BE2C (cell line): ENCODE results near the gene TATDN2.

Experiments used
- DNase-seq: peaks from one replicate; pipeline ENCODE4 v3.0.0-alpha.2; 2020
- H3K27me3 ChIP-seq: fragments of 250-450 bp; sonication (Bioruptor Pico); 2 replicates; pipeline ENCODE4 v1.5.1; 2020; ENCODE audit warnings: mild to moderate bottlenecking
- H3K36me3 ChIP-seq: fragments of 250-450 bp; sonication (Bioruptor Pico); 2 replicates; pipeline ENCODE4 v1.5.1; 2020; ENCODE audit warnings: mild to moderate bottlenecking
- H3K4me1 ChIP-seq: fragments of 250-450 bp; sonication (Bioruptor Pico); 2 replicates; pipeline ENCODE4 v1.5.1; 2020
- H3K4me3 ChIP-seq: 2 replicates; pipeline ENCODE4 v1.5.1; 2011; ENCODE audit warnings: low read depth, low read length
- H3K9me3 ChIP-seq: fragments of 250-450 bp; sonication (Bioruptor Pico); 2 replicates; pipeline ENCODE4 v1.5.1; 2020
- CTCF ChIP-seq: IDR thresholded peaks from 2 replicates; pipeline ENCODE4 v1.5.1; 2012; ENCODE audit warnings: mild to moderate bottlenecking, low read depth, low read length

Gene TATDN2

GRCh38 chr3:10286133-10286524, 37.9 kb downstream of the TATDN2 start:
- H3K27me3 ChIP-seq: no peaks in the 10 kb centered on the region
- no peaks in the 10 kb centered on the region for H3K36me3 ChIP-seq
- H3K4me3 ChIP-seq: no peak overlapping the region
- TF ChIP-seq CTCF: no peak
- no peaks in the 10 kb centered on the region for H3K4me1 ChIP-seq
- no peaks in the 10 kb centered on the region for H3K9me3 ChIP-seq
- DNase-seq: no peak

GRCh38 chr3:10286596-10287295, 38.5 kb downstream of the TATDN2 start:
- no peaks in the 10 kb centered on the region for H3K9me3 ChIP-seq
- H3K27me3 ChIP-seq: no peaks in the 10 kb centered on the region
- DNase-seq: no peak
- no peaks in the 10 kb centered on the region for H3K4me1 ChIP-seq
- TF ChIP-seq CTCF: no peak
- H3K36me3 ChIP-seq: no peaks in the 10 kb centered on the region
- H3K4me3 ChIP-seq: no peak overlapping the region

DNA sequence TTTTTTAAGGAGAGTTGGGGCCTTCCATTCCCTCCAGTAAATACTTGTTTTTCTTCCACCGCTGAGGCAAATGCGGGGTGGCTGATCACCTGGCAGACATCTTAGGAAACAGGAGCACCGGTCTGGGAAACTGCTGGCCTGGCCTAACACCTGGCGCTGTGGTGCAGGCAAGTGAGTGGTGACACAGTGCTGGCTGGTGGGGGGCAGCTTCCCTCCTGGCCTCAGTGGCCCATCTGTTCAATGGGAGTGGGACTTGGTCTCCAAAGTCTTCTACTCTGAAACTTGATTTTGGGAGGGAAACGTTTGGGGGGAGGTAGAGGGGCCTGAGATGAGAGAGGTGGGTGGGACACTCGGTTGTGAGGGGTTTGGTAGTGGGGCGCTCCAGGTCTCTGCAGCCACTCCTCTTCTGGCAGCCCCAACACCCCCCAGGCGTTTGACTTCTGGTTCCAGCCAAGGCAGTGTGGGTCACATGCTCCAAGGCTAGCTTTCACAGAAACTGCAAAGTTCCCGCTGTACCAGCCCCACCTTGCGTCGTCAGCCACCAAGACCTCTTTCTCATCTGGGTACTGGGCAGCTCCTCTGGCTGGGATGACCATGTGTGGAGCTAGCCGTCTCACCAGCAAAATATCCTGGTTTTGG, 39.8 kb downstream of the TATDN2 start:
- TF ChIP-seq CTCF: no peak
- no peak for DNase-seq
- Histone ChIP-seq H3K4me3 (no peak overlapping the region), H3K36me3 (no peaks in the 10 kb centered on the region), H3K4me1 (no peaks in the 10 kb centered on the region), H3K27me3 (no peaks in the 10 kb centered on the region), H3K9me3 (no peaks in the 10 kb centered on the region)

DNA sequence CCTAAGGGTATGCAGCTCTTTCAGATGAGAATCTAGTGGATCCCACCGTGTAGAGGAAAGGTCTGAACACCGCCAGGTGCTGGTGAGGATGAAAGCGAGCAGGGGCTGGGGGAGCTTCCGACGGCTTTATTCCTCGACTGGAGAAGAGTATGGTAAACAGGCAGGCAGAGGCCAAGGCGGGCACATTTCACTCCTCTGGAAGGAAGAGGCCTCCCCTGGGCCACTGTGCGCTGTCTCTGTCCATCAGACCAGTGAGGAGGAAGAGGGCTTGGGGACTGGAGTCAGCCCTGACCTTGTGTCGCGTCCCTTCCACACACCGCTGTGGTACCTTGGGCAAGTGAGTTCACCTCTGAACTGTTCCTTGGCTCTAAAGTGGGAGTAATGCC, 40.3 kb downstream of the TATDN2 start:
- Histone ChIP-seq H3K4me1 (no peaks in the 10 kb centered on the region), H3K4me3 (no peak overlapping the region), H3K9me3 (no peaks in the 10 kb centered on the region), H3K27me3 (no peaks in the 10 kb centered on the region), H3K36me3 (no peaks in the 10 kb centered on the region)
- no peak for DNase-seq
- TF ChIP-seq CTCF: no peak

- no peak for DNase-seq
- TF ChIP-seq CTCF: no peak
- Histone ChIP-seq H3K4me1 (no peaks in the 10 kb centered on the region), H3K27me3 (no peaks in the 10 kb centered on the region), H3K36me3 (no peaks in the 10 kb centered on the region), H3K4me3 (no peak overlapping the region), H3K9me3 (no peaks in the 10 kb centered on the region)
Observed at GRCh38 chr3:10289077-10289476, 40.8 kb downstream of the TATDN2 start.

DNA sequence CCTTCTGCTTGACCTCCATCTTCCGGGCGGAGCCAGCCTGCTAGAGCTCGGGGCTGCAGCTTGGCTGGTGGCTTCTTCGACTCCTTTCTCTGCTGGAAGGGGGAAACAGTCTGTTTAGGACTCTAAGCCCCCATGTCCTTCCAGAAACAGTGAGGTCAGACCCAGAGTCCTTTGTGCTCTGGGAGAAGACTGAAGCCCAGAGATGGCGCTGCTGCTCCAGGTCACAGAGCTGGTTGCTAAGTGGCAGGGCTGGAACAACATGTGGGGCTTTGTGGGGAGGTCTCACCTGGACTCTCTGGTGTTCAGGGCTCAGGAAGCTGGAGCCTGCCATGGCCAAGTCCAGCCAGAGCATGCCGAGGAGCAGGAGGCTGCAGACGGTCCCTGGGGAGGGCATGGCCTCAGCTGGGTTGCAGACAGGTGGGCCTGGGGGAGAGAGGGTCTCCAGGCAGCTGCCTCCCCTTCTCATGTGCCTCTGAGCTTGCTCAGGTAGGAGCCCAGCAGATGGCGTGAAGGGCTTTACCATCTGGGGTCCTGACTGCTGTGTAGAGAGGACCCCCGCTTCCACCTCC, 41.6 kb downstream of the TATDN2 start:
- Histone ChIP-seq H3K4me3 (no peak overlapping the region), H3K27me3 (no peaks in the 10 kb centered on the region), H3K9me3 (no peaks in the 10 kb centered on the region), H3K36me3 (no peaks in the 10 kb centered on the region), H3K4me1 (no peaks in the 10 kb centered on the region)
- no peak for TF ChIP-seq CTCF
- DNase-seq: no peak
